HCT116 (cell line): ENCODE data around the gene BSG. TPM values are rescaled to one million over a fixed set of nuclear protein-coding genes. Genes with fewer than 3 reads are reported as not detected.

Experiments
- ATAC-seq: fragments of 200-7000 bp; cut with Tn5 transposase; 2 replicates; pipeline ENCODE4 v1.9.1; 2020; ENCODE audit warnings: mild to moderate bottlenecking, moderate library complexity
- BruUV-seq: library from RNA; stranded (reverse); fragments of 400-500 nt; replicated peaks from 2 replicates; lab custom pipeline; 2021; lab: Mats Ljungman, UMichigan
- CTCF ChIA-PET: fragments of 300-600 bp; sonication (Branson Sonifier 250); formaldehyde crosslinking; loops from one replicate; lab custom pipeline; 2021; ENCODE audit warnings: antibody characterized with exemption; lab: Charles Lee
- POLR2A ChIA-PET: fragments of 300-600, 350-600 bp; sonication (Branson Sonifier 250); formaldehyde crosslinking; loops from one replicate; lab custom pipeline; 2021; ENCODE audit warnings: antibody characterized with exemption; lab: Charles Lee
- RAD21 ChIA-PET, 2 experiments: fragments of 300-600 bp; sonication (Branson Sonifier 250); formaldehyde crosslinking; loops; one replicate each; lab custom pipeline; 2023; ENCODE audit warnings: low total read pairs in 2 of 2; ENCODE audit not compliant: uncharacterized antibody in 2 of 2, unreplicated experiment in 2 of 2, low non-redundant PET in 1 of 2; lab: Charles Lee
- DNase-seq: peaks from one replicate; pipeline ENCODE4 v3.0.0-alpha.2; 2010; ENCODE audit warnings: low read depth, low spot score
- H2AFZ ChIP-seq: fragments of 200-600 bp; shearing (Covaris generic), sonication (generic); 2 replicates; pipeline ENCODE4 v1.6.1; 2017; ENCODE audit warnings: low read depth, mixed run types, mixed read lengths, antibody characterized with exemption, low read length; ENCODE audit not compliant: poor library complexity, severe bottlenecking
- H3K27ac ChIP-seq: 2 replicates; pipeline ENCODE4 v1.5.1; 2012; ENCODE audit warnings: low read depth, low read length
- H3K27me3 ChIP-seq: fragments of 200-600 bp; sonication (generic); 2 replicates; pipeline ENCODE4 v1.6.1; 2016; ENCODE audit warnings: mixed run types, low read length, mixed read lengths; ENCODE audit not compliant: insufficient read depth
- H3K36me3 ChIP-seq, 2 experiments: fragments of 200-500 bp in 1 of 2; fragments of 200-600 bp in 1 of 2; sonication (Bioruptor generic) in 1 of 2; sonication (generic) in 1 of 2; 2 replicates each; pipeline versions ENCODE4 v1.5.1 to v1.6.1; 2014 to 2016; ENCODE audit warnings: low read length in 2 of 2, inconsistent platforms in 1 of 2, mixed read lengths in 1 of 2, mixed run types in 1 of 2; ENCODE audit not compliant: insufficient read depth in 2 of 2, control insufficient read depth in 1 of 2
- H3K4me1 ChIP-seq, 2 experiments: fragments of 200-600 bp in 1 of 2; sonication (generic) in 1 of 2; 2 replicates each; pipeline versions ENCODE4 v1.5.1 to v1.6.1; 2012 to 2017; ENCODE audit warnings: low read length in 2 of 2, inconsistent platforms in 1 of 2, mild to moderate bottlenecking in 1 of 2, mixed read lengths in 1 of 2, mixed run types in 1 of 2, moderate library complexity in 1 of 2; ENCODE audit not compliant: insufficient read depth in 2 of 2, control insufficient read depth in 1 of 2
- H3K4me2 ChIP-seq: fragments of 200-600 bp; sonication (generic); 2 replicates; pipeline ENCODE4 v1.6.1; 2017; ENCODE audit warnings: mixed run types, low read length, mixed read lengths
- H3K4me3 ChIP-seq, 2 experiments: fragments of 200-600 bp in 1 of 2; sonication (generic) in 1 of 2; replicated peaks in 1 of 2; 2 replicates each; pipeline ENCODE4 v1.5.1; 2011 to 2016; ENCODE audit warnings: low read length in 2 of 2, control low read depth in 1 of 2, low read depth in 1 of 2, mild to moderate bottlenecking in 1 of 2, mixed read lengths in 1 of 2, mixed run types in 1 of 2
- H3K79me2 ChIP-seq: fragments of 200-600 bp; sonication (generic); 2 replicates; pipeline ENCODE4 v1.6.1; 2017; ENCODE audit warnings: mild to moderate bottlenecking, mixed run types, low read length, moderate library complexity, mixed read lengths; ENCODE audit not compliant: insufficient read depth
- H3K9ac ChIP-seq: fragments of 200-600 bp; sonication (generic); 2 replicates; pipeline ENCODE4 v1.6.1; 2016; ENCODE audit warnings: low read length, mixed read lengths
- H3K9me2 ChIP-seq: fragments of 200-600 bp; sonication (generic), shearing (Covaris generic); 2 replicates; pipeline ENCODE4 v1.6.1; 2017; ENCODE audit warnings: mixed run types, mild to moderate bottlenecking, moderate library complexity; ENCODE audit not compliant: insufficient read depth
- H3K9me3 ChIP-seq, 2 experiments: fragments of 200-500 bp in 1 of 2; fragments of 200-600 bp in 1 of 2; sonication (Bioruptor generic) in 1 of 2; sonication (generic) in 1 of 2; 2 replicates each; pipeline ENCODE4 v1.6.1; 2014 to 2017; ENCODE audit warnings: low read length in 2 of 2, mixed read lengths in 2 of 2, inconsistent platforms in 1 of 2, low read depth in 1 of 2, mild to moderate bottlenecking in 1 of 2, mixed run types in 1 of 2, moderate library complexity in 1 of 2; ENCODE audit not compliant: control insufficient read depth in 1 of 2, insufficient read depth in 1 of 2
- H4K20me1 ChIP-seq: fragments of 200-600 bp; sonication (generic), shearing (Covaris generic); 2 replicates; pipeline ENCODE4 v1.6.1; 2017; ENCODE audit warnings: mixed run types, mild to moderate bottlenecking, moderate library complexity; ENCODE audit not compliant: insufficient read depth
- ATF3 ChIP-seq: IDR thresholded peaks from 2 replicates; pipeline ENCODE4 v1.6.1; 2012
- CBX3 ChIP-seq: IDR thresholded peaks from 2 replicates; pipeline ENCODE4 v1.6.1; 2012; ENCODE audit warnings: low read depth
- EGR1 ChIP-seq: IDR thresholded peaks from 2 replicates; pipeline ENCODE4 v1.6.1; 2012; ENCODE audit warnings: low read depth
- ELF1 ChIP-seq: IDR thresholded peaks from 2 replicates; pipeline ENCODE4 v1.6.1; 2012; ENCODE audit warnings: low read depth, borderline replicate concordance
- EZH2 ChIP-seq: fragments of 200-600 bp; sonication (generic); IDR thresholded peaks from 2 replicates; pipeline ENCODE4 v1.6.1; 2017; ENCODE audit warnings: antibody characterized with exemption, mixed run types
- EZH2phosphoT487 ChIP-seq: fragments of 200-600 bp; IDR thresholded peaks from 2 replicates; pipeline ENCODE4 v1.6.1; 2018; ENCODE audit warnings: antibody characterized with exemption, borderline replicate concordance
- FOSL1 ChIP-seq: IDR thresholded peaks from 2 replicates; pipeline ENCODE4 v1.6.1; 2012; ENCODE audit warnings: low read depth
- MAX ChIP-seq: IDR thresholded peaks from 2 replicates; pipeline ENCODE4 v1.6.1; 2012
- POLR2AphosphoS5 ChIP-seq: IDR thresholded peaks from 2 replicates; pipeline ENCODE4 v1.6.1; 2011; ENCODE audit warnings: mild to moderate bottlenecking, low read depth, low read length, moderate library complexity
- RAD21 ChIP-seq: IDR thresholded peaks from 2 replicates; pipeline ENCODE4 v1.6.1; 2012; ENCODE audit warnings: low read depth, mild to moderate bottlenecking
- REST ChIP-seq: IDR thresholded peaks from 2 replicates; pipeline ENCODE4 v1.6.1; 2012; ENCODE audit warnings: low read depth
- SIN3A ChIP-seq: IDR thresholded peaks from 2 replicates; pipeline ENCODE4 v1.6.1; 2012; ENCODE audit warnings: low read depth
- SP1 ChIP-seq: IDR thresholded peaks from 2 replicates; pipeline ENCODE4 v1.6.1; 2012; ENCODE audit warnings: low read depth
- SRF ChIP-seq: IDR thresholded peaks from 2 replicates; pipeline ENCODE4 v1.6.1; 2012; ENCODE audit warnings: low read depth
- TCF7L2 ChIP-seq: IDR thresholded peaks from 2 replicates; pipeline ENCODE4 v1.7.0; 2011; ENCODE audit warnings: borderline replicate concordance, inconsistent platforms; ENCODE audit not compliant: insufficient read depth, insufficient read length; ENCODE audit errors: extremely low read depth
- YY1 ChIP-seq: IDR thresholded peaks from 2 replicates; pipeline ENCODE4 v1.6.1; 2011; ENCODE audit warnings: low read length, low read depth, moderate library complexity, mild to moderate bottlenecking; ENCODE audit not compliant: insufficient replicate concordance; ENCODE audit errors: extremely low read depth
- ZBTB33 ChIP-seq: IDR thresholded peaks from 2 replicates; pipeline ENCODE4 v1.6.1; 2011; ENCODE audit warnings: mild to moderate bottlenecking, low read length, moderate library complexity; ENCODE audit not compliant: insufficient replicate concordance; ENCODE audit errors: extremely low read depth
- ZFX ChIP-seq: fragments of 450-650 bp; IDR thresholded peaks from 2 replicates; pipeline ENCODE4 v1.6.1; 2017
- ZNF274 ChIP-seq: fragments of 200-500 bp; sonication (Bioruptor generic); IDR thresholded peaks from 2 replicates; pipeline ENCODE4 v1.6.1; 2014; ENCODE audit warnings: mild to moderate bottlenecking, low read depth, low read length, inconsistent platforms
- intact Hi-C: fragments of 100-400 bp; cut with micrococcal nuclease; formaldehyde crosslinking; loops from 2 replicates; pipeline ENCODE4 v1.10.0; 2022
- total RNA-seq: library from RNA; stranded (reverse); gene quantifications from one replicate; pipeline ENCODE4 v1.2.1, GENCODE V29; 2021; ENCODE audit not compliant: unreplicated experiment

The BSG gene
- total RNA-seq, 1 experiment from 2014 or later, result 603 TPM

- peak overlapping the region; percentile 91 for H3K9ac ChIP-seq
- ChIA-PET CTCF (interaction anchor here (0.6 to 3.2 kb wide), 4 partner anchors 22 to 765 kb away, joined by 3 to 23 read pairs (median 3); partner anchors contain the start of gene BSG), POLR2A (interaction anchor here (0.7 to 1.7 kb wide), 7 partner anchors 10 to 39 kb away, joined by 3 to 10 read pairs (median 5); partner anchors contain the start of gene BSG), RAD21 (interaction anchor here in 1 of 2 experiments (1.0 kb wide), 1 partner anchor 22 kb away, joined by 3 read pairs; no protein-coding TSS in a partner anchor)
- no peaks in the 10 kb centered on the region for H3K9me2 ChIP-seq
- H2AFZ ChIP-seq, result no peak overlapping the region
- DNase-seq (peak; percentile 51), ATAC-seq (peak; percentile 9)
- H3K27ac ChIP-seq, result peak overlapping the region; percentile 96
- peaks cover 23 to 45% of the 10 kb centered on the region in 2 experiments for H3K4me1 ChIP-seq
- no peaks in the 10 kb centered on the region for H3K27me3 ChIP-seq
- intact Hi-C loops, result no loop called here
- peaks cover 50% of the 10 kb centered on the region for H3K79me2 ChIP-seq
- peaks cover 9% of the 10 kb centered on the region; the same call in 1 of the 2 replicates for H4K20me1 ChIP-seq
- peak overlapping the region; percentile 77 to 86 for H3K4me3 ChIP-seq
- no peaks in the 10 kb centered on the region; a peak in 1 of 4 replicates for H3K9me3 ChIP-seq
- peaks cover 16 to 17% of the 10 kb centered on the region in 2 experiments; a peak in 3 of 4 replicates for H3K36me3 ChIP-seq
- BruUV-seq, result TSS peak; percentile 54
- H3K4me2 ChIP-seq, result peak overlapping the region; percentile 81
- TF ChIP-seq FOSL1 (no peak), POLR2AphosphoS5 (peak; percentile 22; the same call in 1 of the 2 replicates), ZFX (0 out of 2 replicates have a peak, but pooled peaks have one; percentile 31), REST (no peak), ELF1 (no peak), SRF (no peak), ATF3 (no peak), RAD21 (no peak), CBX3 (no peak), ZNF274 (no peak), EZH2 (no peak), MAX (no peak), ZBTB33 (no peak), SIN3A (no peak), EGR1 (no peak), SP1 (no peak), TCF7L2 (no peak), EZH2phosphoT487 (no peak), YY1 (no peak)
Measured at GRCh38 chr19:532561-533363, 39.6 kb upstream of the BSG start.
